HCT116 (cell line): ENCODE data around the gene DRD3. TPM values are rescaled to one million over a fixed set of nuclear protein-coding genes. Genes with fewer than 3 reads are reported as not detected.

Source experiments
- ATAC-seq: fragments of 200-7000 bp; cut with Tn5 transposase; 2 replicates; pipeline ENCODE4 v1.9.1; 2020; ENCODE audit warnings: mild to moderate bottlenecking, moderate library complexity
- BruUV-seq: library from RNA; stranded (reverse); fragments of 400-500 nt; replicated peaks from 2 replicates; lab custom pipeline; 2021; lab: Mats Ljungman, UMichigan
- CTCF ChIA-PET: fragments of 300-600 bp; sonication (Branson Sonifier 250); formaldehyde crosslinking; loops from one replicate; lab custom pipeline; 2021; ENCODE audit warnings: antibody characterized with exemption; lab: Charles Lee
- POLR2A ChIA-PET: fragments of 300-600, 350-600 bp; sonication (Branson Sonifier 250); formaldehyde crosslinking; loops from one replicate; lab custom pipeline; 2021; ENCODE audit warnings: antibody characterized with exemption; lab: Charles Lee
- RAD21 ChIA-PET, 2 experiments: fragments of 300-600 bp; sonication (Branson Sonifier 250); formaldehyde crosslinking; loops; one replicate each; lab custom pipeline; 2023; ENCODE audit warnings: low total read pairs in 2 of 2; ENCODE audit not compliant: uncharacterized antibody in 2 of 2, unreplicated experiment in 2 of 2, low non-redundant PET in 1 of 2; lab: Charles Lee
- DNase-seq: peaks from one replicate; pipeline ENCODE4 v3.0.0-alpha.2; 2010; ENCODE audit warnings: low read depth, low spot score
- H2AFZ ChIP-seq: fragments of 200-600 bp; shearing (Covaris generic), sonication (generic); 2 replicates; pipeline ENCODE4 v1.6.1; 2017; ENCODE audit warnings: low read depth, mixed run types, mixed read lengths, antibody characterized with exemption, low read length; ENCODE audit not compliant: poor library complexity, severe bottlenecking
- H3K27ac ChIP-seq: 2 replicates; pipeline ENCODE4 v1.5.1; 2012; ENCODE audit warnings: low read depth, low read length
- H3K27me3 ChIP-seq: fragments of 200-600 bp; sonication (generic); 2 replicates; pipeline ENCODE4 v1.6.1; 2016; ENCODE audit warnings: mixed run types, low read length, mixed read lengths; ENCODE audit not compliant: insufficient read depth
- H3K36me3 ChIP-seq, 2 experiments: fragments of 200-500 bp in 1 of 2; fragments of 200-600 bp in 1 of 2; sonication (Bioruptor generic) in 1 of 2; sonication (generic) in 1 of 2; 2 replicates each; pipeline versions ENCODE4 v1.5.1 to v1.6.1; 2014 to 2016; ENCODE audit warnings: low read length in 2 of 2, inconsistent platforms in 1 of 2, mixed read lengths in 1 of 2, mixed run types in 1 of 2; ENCODE audit not compliant: insufficient read depth in 2 of 2, control insufficient read depth in 1 of 2
- H3K4me1 ChIP-seq, 2 experiments: fragments of 200-600 bp in 1 of 2; sonication (generic) in 1 of 2; 2 replicates each; pipeline versions ENCODE4 v1.5.1 to v1.6.1; 2012 to 2017; ENCODE audit warnings: low read length in 2 of 2, inconsistent platforms in 1 of 2, mild to moderate bottlenecking in 1 of 2, mixed read lengths in 1 of 2, mixed run types in 1 of 2, moderate library complexity in 1 of 2; ENCODE audit not compliant: insufficient read depth in 2 of 2, control insufficient read depth in 1 of 2
- H3K4me2 ChIP-seq: fragments of 200-600 bp; sonication (generic); 2 replicates; pipeline ENCODE4 v1.6.1; 2017; ENCODE audit warnings: mixed run types, low read length, mixed read lengths
- H3K4me3 ChIP-seq, 2 experiments: fragments of 200-600 bp in 1 of 2; sonication (generic) in 1 of 2; replicated peaks in 1 of 2; 2 replicates each; pipeline ENCODE4 v1.5.1; 2011 to 2016; ENCODE audit warnings: low read length in 2 of 2, control low read depth in 1 of 2, low read depth in 1 of 2, mild to moderate bottlenecking in 1 of 2, mixed read lengths in 1 of 2, mixed run types in 1 of 2
- H3K79me2 ChIP-seq: fragments of 200-600 bp; sonication (generic); 2 replicates; pipeline ENCODE4 v1.6.1; 2017; ENCODE audit warnings: mild to moderate bottlenecking, mixed run types, low read length, moderate library complexity, mixed read lengths; ENCODE audit not compliant: insufficient read depth
- H3K9ac ChIP-seq: fragments of 200-600 bp; sonication (generic); 2 replicates; pipeline ENCODE4 v1.6.1; 2016; ENCODE audit warnings: low read length, mixed read lengths
- H3K9me2 ChIP-seq: fragments of 200-600 bp; sonication (generic), shearing (Covaris generic); 2 replicates; pipeline ENCODE4 v1.6.1; 2017; ENCODE audit warnings: mixed run types, mild to moderate bottlenecking, moderate library complexity; ENCODE audit not compliant: insufficient read depth
- H3K9me3 ChIP-seq, 2 experiments: fragments of 200-500 bp in 1 of 2; fragments of 200-600 bp in 1 of 2; sonication (Bioruptor generic) in 1 of 2; sonication (generic) in 1 of 2; 2 replicates each; pipeline ENCODE4 v1.6.1; 2014 to 2017; ENCODE audit warnings: low read length in 2 of 2, mixed read lengths in 2 of 2, inconsistent platforms in 1 of 2, low read depth in 1 of 2, mild to moderate bottlenecking in 1 of 2, mixed run types in 1 of 2, moderate library complexity in 1 of 2; ENCODE audit not compliant: control insufficient read depth in 1 of 2, insufficient read depth in 1 of 2
- H4K20me1 ChIP-seq: fragments of 200-600 bp; sonication (generic), shearing (Covaris generic); 2 replicates; pipeline ENCODE4 v1.6.1; 2017; ENCODE audit warnings: mixed run types, mild to moderate bottlenecking, moderate library complexity; ENCODE audit not compliant: insufficient read depth
- ATF3 ChIP-seq: IDR thresholded peaks from 2 replicates; pipeline ENCODE4 v1.6.1; 2012
- CBX3 ChIP-seq: IDR thresholded peaks from 2 replicates; pipeline ENCODE4 v1.6.1; 2012; ENCODE audit warnings: low read depth
- CEBPB ChIP-seq: IDR thresholded peaks from 2 replicates; pipeline ENCODE4 v1.6.1; 2012; ENCODE audit warnings: low read depth
- CTCF ChIP-seq, 3 experiments: fragments of 200-600 bp in 1 of 3; sonication (generic) in 1 of 3; IDR thresholded peaks in 2 of 3; conservative IDR thresholded peaks in 1 of 3; 2 replicates each; pipeline ENCODE4 v1.5.1; 2012 to 2017; ENCODE audit warnings: low read depth in 2 of 3, low read length in 2 of 3, antibody characterized with exemption in 1 of 3, borderline replicate concordance in 1 of 3, control low read depth in 1 of 3, mild to moderate bottlenecking in 1 of 3, mixed read lengths in 1 of 3, mixed run types in 1 of 3, moderate library complexity in 1 of 3; ENCODE audit not compliant: insufficient read depth in 1 of 3
- EGR1 ChIP-seq: IDR thresholded peaks from 2 replicates; pipeline ENCODE4 v1.6.1; 2012; ENCODE audit warnings: low read depth
- ELF1 ChIP-seq: IDR thresholded peaks from 2 replicates; pipeline ENCODE4 v1.6.1; 2012; ENCODE audit warnings: low read depth, borderline replicate concordance
- EZH2 ChIP-seq: fragments of 200-600 bp; sonication (generic); IDR thresholded peaks from 2 replicates; pipeline ENCODE4 v1.6.1; 2017; ENCODE audit warnings: antibody characterized with exemption, mixed run types
- EZH2phosphoT487 ChIP-seq: fragments of 200-600 bp; IDR thresholded peaks from 2 replicates; pipeline ENCODE4 v1.6.1; 2018; ENCODE audit warnings: antibody characterized with exemption, borderline replicate concordance
- JUND ChIP-seq: IDR thresholded peaks from 2 replicates; pipeline ENCODE4 v1.6.1; 2012
- MAX ChIP-seq: IDR thresholded peaks from 2 replicates; pipeline ENCODE4 v1.6.1; 2012
- POLR2A ChIP-seq: IDR thresholded peaks from 2 replicates; pipeline ENCODE4 v1.7.0; 2011; ENCODE audit warnings: borderline replicate concordance; ENCODE audit not compliant: insufficient read depth, insufficient read length; ENCODE audit errors: extremely low read depth
- POLR2AphosphoS5 ChIP-seq: IDR thresholded peaks from 2 replicates; pipeline ENCODE4 v1.6.1; 2011; ENCODE audit warnings: mild to moderate bottlenecking, low read depth, low read length, moderate library complexity
- RAD21 ChIP-seq: IDR thresholded peaks from 2 replicates; pipeline ENCODE4 v1.6.1; 2012; ENCODE audit warnings: low read depth, mild to moderate bottlenecking
- REST ChIP-seq: IDR thresholded peaks from 2 replicates; pipeline ENCODE4 v1.6.1; 2012; ENCODE audit warnings: low read depth
- SIN3A ChIP-seq: IDR thresholded peaks from 2 replicates; pipeline ENCODE4 v1.6.1; 2012; ENCODE audit warnings: low read depth
- SP1 ChIP-seq: IDR thresholded peaks from 2 replicates; pipeline ENCODE4 v1.6.1; 2012; ENCODE audit warnings: low read depth
- SRF ChIP-seq: IDR thresholded peaks from 2 replicates; pipeline ENCODE4 v1.6.1; 2012; ENCODE audit warnings: low read depth
- YY1 ChIP-seq: IDR thresholded peaks from 2 replicates; pipeline ENCODE4 v1.6.1; 2011; ENCODE audit warnings: low read length, low read depth, moderate library complexity, mild to moderate bottlenecking; ENCODE audit not compliant: insufficient replicate concordance; ENCODE audit errors: extremely low read depth
- ZBTB33 ChIP-seq: IDR thresholded peaks from 2 replicates; pipeline ENCODE4 v1.6.1; 2011; ENCODE audit warnings: mild to moderate bottlenecking, low read length, moderate library complexity; ENCODE audit not compliant: insufficient replicate concordance; ENCODE audit errors: extremely low read depth
- ZNF274 ChIP-seq: fragments of 200-500 bp; sonication (Bioruptor generic); IDR thresholded peaks from 2 replicates; pipeline ENCODE4 v1.6.1; 2014; ENCODE audit warnings: mild to moderate bottlenecking, low read depth, low read length, inconsistent platforms
- intact Hi-C: fragments of 100-400 bp; cut with micrococcal nuclease; formaldehyde crosslinking; loops from 2 replicates; pipeline ENCODE4 v1.10.0; 2022
- total RNA-seq: library from RNA; stranded (reverse); gene quantifications from one replicate; pipeline ENCODE4 v1.2.1, GENCODE V29; 2021; ENCODE audit not compliant: unreplicated experiment

DRD3 gene
- total RNA-seq, 1 experiment from 2014 or later = not detected

- TF ChIP-seq POLR2A (no peak), RAD21 (no peak), EZH2phosphoT487 (no peak), EGR1 (no peak), YY1 (no peak), POLR2AphosphoS5 (no peak), JUND (no peak), ZBTB33 (no peak), CBX3 (no peak), SRF (no peak), ATF3 (no peak), SP1 (no peak), CTCF (IDR thresholded peaks at IDR 0.05 in 2 of 3, conservative IDR thresholded peaks at IDR 0.05 in 1 of 3; ENCODE audit: borderline replicate concordance in 1 of 3, insufficient read depth in 1 of 3, low read depth in 2 of 3, low read length in 2 of 3) (no peak), EZH2 (no peak), SIN3A (no peak), REST (no peak), MAX (no peak), ZNF274 (no peak), CEBPB (no peak), ELF1 (no peak)
- Histone ChIP-seq H2AFZ (no peak overlapping the region), H3K79me2 (no peaks in the 10 kb centered on the region), H4K20me1 (no peaks in the 10 kb centered on the region), H3K4me1 (peaks cover 0 to 11% of the 10 kb centered on the region in 2 experiments; a peak in 1 of 4 replicates), H3K9me3 (no peaks in the 10 kb centered on the region), H3K27me3 (no peaks in the 10 kb centered on the region), H3K4me3 (no peak overlapping the region), H3K9me2 (no peaks in the 10 kb centered on the region), H3K4me2 (no peak overlapping the region), H3K27ac (no peak overlapping the region), H3K36me3 (no peaks in the 10 kb centered on the region), H3K9ac (no peak overlapping the region)
- DNase-seq = no peak
- POLR2A ChIA-PET = no interaction called here
- RAD21 ChIA-PET = no interaction called here
- CTCF ChIA-PET = no interaction called here
- intact Hi-C loops = no loop called here
- ATAC-seq = no peak
- BruUV-seq = no TSS peak
Measured at GRCh38 chr3:114128826-114129225, 50.0 kb downstream of the DRD3 start.
